NB4 (cell line): ENCODE data around the gene PNISR.

Experiments
- DNase-seq: peaks from one replicate; pipeline ENCODE4 v3.0.0; 2010; ENCODE audit warnings: low read depth
- H3K4me3 ChIP-seq: one replicate; pipeline ENCODE4 v1.5.1; 2011; ENCODE audit warnings: mild to moderate bottlenecking, low read depth, low read length, moderate library complexity
- CTCF ChIP-seq: IDR thresholded peaks from one replicate; pipeline ENCODE4 v1.5.1; 2012; ENCODE audit warnings: low read depth, low read length
- MAX ChIP-seq: IDR thresholded peaks from 2 replicates; pipeline ENCODE4 v1.6.1; 2011; ENCODE audit warnings: low read depth, low read length
- MYC ChIP-seq: IDR thresholded peaks from 2 replicates; pipeline ENCODE4 v1.6.1; 2011; ENCODE audit warnings: low read depth, low read length
- POLR2A ChIP-seq: IDR thresholded peaks from 2 replicates; pipeline ENCODE4 v1.6.1; 2011; ENCODE audit warnings: mild to moderate bottlenecking; ENCODE audit not compliant: insufficient read length; ENCODE audit errors: extremely low read depth

Gene PNISR

GRCh38 chr6:99458319-99458718 lies 33.2 kb upstream of the PNISR start:
- no peak for TF ChIP-seq MYC
- TF ChIP-seq MAX: no peak
- peak; percentile 46 for TF ChIP-seq CTCF
- DNase-seq: peak; percentile 70
- no peak overlapping the region for H3K4me3 ChIP-seq

DNA sequence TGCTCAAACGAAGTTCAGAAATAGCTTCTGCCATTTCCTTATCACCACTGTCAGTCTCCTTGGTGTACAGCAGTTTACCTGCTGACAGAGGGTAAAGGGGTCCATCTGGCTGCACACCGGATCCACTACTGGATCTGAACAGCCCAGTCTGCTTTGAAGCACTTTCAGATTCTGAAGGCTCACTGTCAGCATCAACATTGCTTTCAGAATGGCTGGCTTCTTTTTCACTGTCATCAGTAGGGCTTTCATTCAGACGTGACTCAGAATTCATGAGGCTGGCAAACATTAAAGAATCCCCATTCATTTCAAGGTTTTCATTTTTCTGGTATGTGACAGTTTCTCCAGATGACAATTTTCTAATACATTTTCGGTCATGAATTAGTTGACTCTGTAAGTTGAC lies 21.0 kb upstream of the PNISR start:
- no peak overlapping the region for H3K4me3 ChIP-seq
- TF ChIP-seq POLR2A (no peak), MYC (no peak), CTCF (no peak), MAX (no peak)
- no peak for DNase-seq

GRCh38 chr6:99434702-99435530 lies 9.8 kb upstream of the PNISR start:
- no peak overlapping the region for H3K4me3 ChIP-seq
- peak; percentile 39 for DNase-seq

DNA sequence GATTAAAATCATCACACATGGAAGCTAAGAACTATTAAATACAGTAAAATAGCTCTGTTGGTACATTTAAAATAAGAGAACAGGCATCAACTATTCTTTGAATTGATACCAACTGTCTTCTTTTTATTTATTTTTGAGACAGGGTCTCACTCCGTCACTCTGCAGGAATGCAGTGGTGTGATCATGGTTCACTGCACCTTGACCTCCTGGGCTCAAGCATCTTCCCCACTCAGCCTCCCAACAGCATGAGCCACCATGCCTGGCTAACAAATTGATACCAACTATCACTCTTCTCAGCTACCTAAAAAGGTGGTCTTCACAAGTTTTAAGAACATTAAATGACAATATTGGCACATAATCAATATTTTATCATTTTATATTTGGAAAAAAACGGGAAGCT lies 7.8 kb upstream of the PNISR start:
- no peak for DNase-seq
- TF ChIP-seq POLR2A (no peak), MAX (no peak), MYC (no peak), CTCF (no peak)
- H3K4me3 ChIP-seq: no peak overlapping the region

More at GRCh38 chr6:99434702-99435530, 9.8 kb upstream of the PNISR start:
- peak; percentile 32 for TF ChIP-seq CTCF
- no peak for TF ChIP-seq MAX

DNA sequence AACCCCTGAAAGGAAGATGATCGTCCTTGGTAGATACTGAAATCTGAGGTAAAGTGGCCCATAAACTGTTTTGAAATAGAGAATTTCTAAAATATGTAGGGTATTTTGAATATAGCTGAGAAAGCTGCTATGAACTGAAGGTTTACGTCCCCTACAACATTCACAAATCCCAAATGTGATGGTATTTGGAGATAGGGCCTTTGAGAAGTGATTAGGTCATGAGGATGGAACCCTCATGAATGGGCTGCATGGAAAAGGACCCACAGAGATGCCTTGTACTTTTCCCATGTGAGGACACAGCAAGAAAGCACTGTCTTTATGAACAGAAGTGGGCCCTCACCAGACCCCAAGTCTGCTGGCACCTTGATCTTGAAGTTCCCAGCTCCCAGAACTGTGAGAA lies 6.8 kb upstream of the PNISR start:
- TF ChIP-seq MYC (no peak), CTCF (no peak), POLR2A (no peak), MAX (no peak)
- no peak for DNase-seq

DNA sequence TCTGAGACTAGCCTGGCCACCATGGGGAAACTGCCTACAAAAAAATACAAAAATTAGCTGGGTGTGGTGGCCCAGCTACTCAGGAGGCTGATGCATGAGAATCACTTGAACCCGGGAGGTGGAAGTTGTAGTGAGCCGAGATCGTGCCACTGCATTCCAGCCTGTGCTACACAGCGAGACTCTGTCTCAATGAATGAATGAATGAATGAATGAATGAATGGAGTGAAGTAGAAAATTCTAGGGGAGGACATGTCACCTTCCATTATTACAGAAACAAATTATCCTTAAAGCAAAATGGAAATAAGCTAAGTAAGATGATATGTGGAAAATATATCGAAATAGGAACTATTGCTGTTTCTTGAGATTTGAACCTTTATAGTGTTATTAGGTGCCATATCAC lies 2.9 kb upstream of the PNISR start:
- no peak overlapping the region for H3K4me3 ChIP-seq
- DNase-seq: no peak
- TF ChIP-seq POLR2A: no peak
- TF ChIP-seq CTCF: no peak
- no peak for TF ChIP-seq MAX
- no peak for TF ChIP-seq MYC

More for the DNA sequence above, 6.8 kb upstream of the PNISR start:
- H3K4me3 ChIP-seq: no peak overlapping the region
